Stimulated activated CD4-positive, alpha-beta T cell treated with anti-CD3 and anti-CD28 coated beads, Interleukin-1b, Interleukin-23, amount 100 ng/mL, for 48 hours (primary cell): ENCODE results near the gene CDK5R1.

Source experiments
- DNase-seq: peaks from one replicate; pipeline ENCODE4 v3.0.0-alpha.2; 2020

Gene CDK5R1

GRCh38 chr17:32475258-32475657 is 11.5 kb upstream of the CDK5R1 start:
- no peak for DNase-seq

GRCh38 chr17:32477220-32477619 is 9.6 kb upstream of the CDK5R1 start:
- no peak for DNase-seq

GRCh38 chr17:32479074-32479617 is 7.6 kb upstream of the CDK5R1 start:
- no peak for DNase-seq

GRCh38 chr17:32481193-32481592 is 5.6 kb upstream of the CDK5R1 start:
- no peak for DNase-seq

GRCh38 chr17:32482568-32483320 is 4.0 kb upstream of the CDK5R1 start:
- DNase-seq: no peak

- DNase-seq: no peak
These were observed 3.3 kb upstream of the CDK5R1 start for GRCh38 chr17:32483451-32484019.

- DNase-seq: no peak
These were observed 2.7 kb upstream of the CDK5R1 start for GRCh38 chr17:32484041-32484461.

- DNase-seq: no peak
These were observed 2.2 kb upstream of the CDK5R1 start for GRCh38 chr17:32484628-32485027.

- DNase-seq: no peak
These were observed 1.3 kb upstream of the CDK5R1 start for GRCh38 chr17:32485261-32486110.

GRCh38 chr17:32486111-32486700 is 587 bp upstream of the CDK5R1 start:
- peak; percentile 57 for DNase-seq

- DNase-seq: peak; percentile 30
These were observed 832 bp downstream of the CDK5R1 start for GRCh38 chr17:32487473-32488176.

GRCh38 chr17:32488177-32488542 is 1.4 kb downstream of the CDK5R1 start:
- no peak for DNase-seq

- no peak for DNase-seq
These were observed 1.9 kb downstream of the CDK5R1 start for GRCh38 chr17:32488604-32489180.

- DNase-seq: no peak
These were observed 2.7 kb downstream of the CDK5R1 start for GRCh38 chr17:32489320-32490100.

GRCh38 chr17:32490101-32490482 is 3.3 kb downstream of the CDK5R1 start:
- peak; percentile 33 for DNase-seq

- DNase-seq: peak; percentile 28
These were observed 4.8 kb downstream of the CDK5R1 start for GRCh38 chr17:32491371-32492263.

- DNase-seq: no peak
These were observed 5.4 kb downstream of the CDK5R1 start for GRCh38 chr17:32492264-32492589.

- no peak for DNase-seq
These were observed 6.0 kb downstream of the CDK5R1 start for GRCh38 chr17:32492648-32493289.

- no peak for DNase-seq
These were observed 6.8 kb downstream of the CDK5R1 start for GRCh38 chr17:32493571-32493970.

- no peak for DNase-seq
These were observed 7.3 kb downstream of the CDK5R1 start for GRCh38 chr17:32493976-32494513.
